ENCODE measurements around the gene ALLC.
"Not testable (repeated sequence)": the region's sequence is repeated elsewhere in the genome, so short reads cannot be mapped to it uniquely, and the experiment has no call there.

The ALLC gene

DNA sequence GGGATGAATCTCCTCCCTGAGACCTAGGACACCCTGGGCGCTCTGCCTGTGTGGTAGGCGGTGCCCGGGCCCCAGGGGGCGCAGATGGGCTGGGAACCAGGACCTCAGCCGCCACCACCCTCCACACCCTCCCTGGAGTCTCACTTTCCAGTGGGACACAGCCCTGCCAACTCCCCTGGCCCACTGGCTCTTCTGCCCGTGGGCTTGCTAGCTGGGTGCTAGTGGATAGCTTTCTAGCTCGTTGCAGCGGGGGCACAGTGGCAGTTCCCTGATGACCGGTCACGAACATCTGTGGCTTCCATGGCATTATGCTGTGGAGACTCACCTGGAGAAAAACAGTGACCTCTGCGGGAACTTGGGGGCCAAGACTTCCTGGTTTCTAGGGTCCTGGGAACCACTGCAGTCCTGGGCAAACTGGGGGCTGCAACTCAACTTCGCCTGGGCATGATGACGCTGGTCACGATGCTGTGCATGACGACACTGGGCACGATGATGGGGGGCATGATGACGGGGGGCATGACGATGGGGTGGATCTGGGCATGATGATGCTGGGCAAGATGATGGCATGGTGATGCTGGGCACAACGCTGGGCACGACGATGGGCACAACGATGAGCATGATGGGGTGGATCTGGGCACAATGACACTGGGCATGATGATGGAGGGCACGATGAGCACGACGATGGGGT lies 31.0 kb upstream of the ALLC start:
- DNase-seq: no peak

- DNase-seq: no peak
Measured at GRCh38 chr2:3627500-3628100, 30.4 kb upstream of the ALLC start.

DNA sequence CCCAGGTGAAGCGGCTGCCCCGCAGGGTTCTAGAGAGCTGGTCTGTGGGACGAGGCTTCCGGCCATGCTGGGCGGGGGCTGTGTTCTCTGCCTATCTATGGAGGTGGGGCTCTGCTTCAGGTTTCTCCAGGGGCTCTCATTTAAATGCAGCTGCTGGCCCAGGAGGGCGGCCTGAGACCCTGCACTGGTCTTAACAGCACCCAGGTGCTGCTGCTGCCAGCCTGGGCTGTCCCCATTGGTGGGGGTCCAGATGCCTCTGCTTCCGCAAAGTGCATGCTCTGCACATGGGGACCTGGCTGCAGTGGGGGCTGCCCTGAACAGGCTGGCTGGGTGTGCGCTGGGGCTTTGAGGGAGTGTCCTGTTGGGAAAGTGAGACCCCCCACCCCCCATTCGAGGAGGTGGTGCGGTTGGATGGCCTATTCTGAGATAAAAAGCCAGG lies 29.7 kb upstream of the ALLC start:
- no peak for DNase-seq

DNA sequence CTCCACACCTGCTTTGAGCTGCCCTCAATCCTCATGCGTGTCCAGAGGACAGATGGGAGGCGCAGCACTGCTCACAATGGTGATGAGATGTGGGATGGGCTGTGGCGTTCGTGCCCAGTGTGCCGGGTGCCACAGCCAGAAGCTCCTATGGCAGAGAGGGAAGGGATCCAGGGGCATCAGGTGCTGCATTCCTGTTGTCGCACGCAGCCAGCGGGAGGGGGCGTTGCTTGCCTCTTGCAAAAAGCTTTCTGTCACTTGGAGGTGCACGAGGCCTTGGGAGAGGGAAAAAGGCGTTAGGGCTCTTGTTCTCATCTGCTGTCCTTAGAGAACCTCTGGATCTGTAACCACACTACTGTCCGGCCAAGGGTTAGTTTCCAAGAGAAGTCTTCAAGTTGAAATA lies 29.2 kb upstream of the ALLC start:
- DNase-seq: no peak

- peak; percentile 13 for DNase-seq
Measured at GRCh38 chr2:3630631-3631030, 27.4 kb upstream of the ALLC start.

DNA sequence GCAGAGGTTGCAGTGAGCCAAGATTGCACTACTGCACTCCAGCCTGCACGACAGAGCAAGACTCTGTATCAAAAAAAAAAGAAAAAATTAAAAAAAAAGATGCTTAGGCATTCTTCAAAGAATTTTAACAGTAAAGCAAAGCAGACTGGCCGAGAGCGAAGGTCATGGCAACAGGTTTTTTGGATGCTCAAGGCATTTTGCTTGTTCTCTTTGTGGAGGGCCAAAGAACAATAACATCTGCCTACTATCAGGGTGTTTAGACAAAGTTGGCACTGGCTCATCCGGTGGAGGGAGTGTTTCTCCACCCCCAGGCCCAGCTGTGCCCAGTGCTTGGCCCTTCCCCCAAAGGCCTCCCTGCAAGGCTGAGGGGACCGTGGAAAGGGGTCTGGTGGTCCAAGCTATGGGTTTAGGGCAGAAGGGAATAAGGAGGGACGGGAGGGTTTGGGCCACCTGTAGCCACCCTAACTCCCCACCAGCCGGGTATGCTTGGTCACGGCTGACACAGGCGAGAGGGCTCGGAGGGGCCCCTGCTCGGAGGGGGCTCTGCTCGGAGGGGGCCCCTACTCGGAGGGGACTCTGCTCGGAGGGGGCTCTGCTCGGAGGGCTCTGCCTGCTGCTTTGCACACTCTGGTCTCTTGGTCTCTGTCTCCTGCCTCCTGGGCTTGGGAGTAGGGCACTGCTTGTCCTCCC lies 26.7 kb upstream of the ALLC start:
- peak; percentile 3 for DNase-seq

DNA sequence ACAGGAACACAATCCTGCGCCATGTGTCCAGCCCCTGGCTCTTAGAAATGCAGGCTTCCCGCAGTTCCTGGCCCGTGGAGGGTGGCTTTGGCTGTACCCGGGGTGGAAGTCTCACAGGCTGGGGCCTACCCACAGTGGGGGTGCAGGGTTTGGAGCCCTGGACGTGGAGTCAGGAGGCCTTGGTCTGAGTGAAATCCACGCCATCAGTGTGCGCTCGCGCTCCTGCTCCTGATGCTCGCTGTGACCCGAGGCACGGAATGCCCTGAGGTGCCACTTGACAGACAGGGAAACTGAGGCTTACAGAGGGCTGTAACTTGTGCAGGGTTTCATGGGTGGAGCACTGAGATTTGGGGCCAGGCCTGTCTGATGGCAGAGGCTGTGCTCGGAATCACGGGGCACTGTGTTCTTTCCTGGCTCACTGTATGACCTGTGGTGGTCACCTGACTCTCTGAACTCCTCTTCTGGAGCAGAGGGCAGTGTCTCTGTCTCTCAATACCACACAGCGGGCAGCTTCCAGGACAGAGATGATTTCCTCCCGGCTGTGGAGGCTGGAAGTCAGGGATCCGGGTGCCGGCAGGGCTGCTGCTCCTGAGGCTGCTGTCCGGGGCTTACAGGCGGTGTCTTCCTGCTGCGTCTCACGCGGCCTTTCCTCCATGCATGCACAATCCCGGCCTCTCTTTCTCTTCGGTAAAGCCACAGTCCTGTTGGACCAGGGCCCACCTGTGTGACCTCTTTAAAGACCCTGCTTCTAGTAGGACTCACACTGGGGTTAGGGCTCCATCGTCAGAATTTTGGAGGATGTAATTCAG lies 25.9 kb upstream of the ALLC start:
- DNase-seq: no peak

GRCh38 chr2:3633089-3633981 lies 24.7 kb upstream of the ALLC start:
- DNase-seq: no peak

GRCh38 chr2:3633982-3634595 lies 23.9 kb upstream of the ALLC start:
- no peak for DNase-seq

GRCh38 chr2:3634596-3635121 lies 23.3 kb upstream of the ALLC start:
- no peak for DNase-seq

DNA sequence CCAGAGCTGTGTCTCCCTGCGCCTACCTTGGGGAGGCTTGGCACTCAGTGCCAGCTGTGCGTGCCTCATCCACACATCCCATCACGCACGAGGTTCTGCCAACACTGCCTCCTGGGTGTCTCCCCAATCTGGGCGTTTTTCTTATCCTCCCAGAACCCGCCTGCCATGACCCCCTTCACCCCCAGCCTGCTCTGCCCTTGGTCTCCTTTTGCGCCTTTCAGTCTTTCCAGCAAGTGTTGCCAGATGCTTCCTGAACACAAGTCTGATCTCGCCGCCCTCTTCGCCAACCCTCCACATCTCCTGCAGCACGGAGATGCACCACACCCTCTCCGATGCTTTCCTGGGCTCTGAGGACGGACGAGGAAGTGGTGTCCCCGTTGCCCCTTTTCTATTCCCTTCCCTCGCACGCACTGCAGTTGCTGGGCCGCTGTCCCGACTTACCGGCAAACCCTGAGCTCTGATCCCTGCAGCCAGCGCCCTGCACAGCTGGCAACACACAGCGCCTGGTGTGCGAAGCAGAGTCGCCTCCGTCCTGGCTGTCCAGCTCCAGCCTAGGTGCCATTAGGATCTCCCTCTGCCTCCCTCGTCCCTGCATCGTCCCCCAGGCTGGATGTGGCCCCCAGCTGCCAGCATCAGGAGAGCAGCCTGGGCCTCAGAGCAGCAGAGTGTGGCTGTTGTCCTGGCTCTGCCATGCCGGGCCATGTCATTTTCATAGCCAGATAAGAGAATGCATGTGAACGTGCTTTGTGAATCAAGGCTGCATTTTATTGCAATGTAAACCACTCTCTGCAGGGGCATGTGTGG lies 22.6 kb upstream of the ALLC start:
- no peak for DNase-seq

DNA sequence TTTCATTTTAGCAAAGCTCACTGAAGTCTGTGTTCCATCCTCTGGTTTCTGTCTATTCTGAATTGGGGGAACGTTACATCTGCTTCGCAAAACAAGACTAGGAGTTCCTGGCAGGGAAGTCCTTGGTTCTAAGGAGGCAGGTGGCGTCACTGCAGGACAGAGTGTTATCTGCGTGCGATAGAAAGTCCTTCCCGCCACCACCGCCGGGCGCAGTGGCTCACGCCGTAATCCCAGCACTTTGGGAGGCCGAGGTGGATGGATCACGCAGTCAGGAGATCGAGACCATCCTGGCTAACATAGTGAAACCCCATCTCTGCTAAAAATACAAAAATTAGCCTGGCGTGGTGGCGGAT lies 22.0 kb upstream of the ALLC start:
- not testable (repeated sequence) for DNase-seq

DNA sequence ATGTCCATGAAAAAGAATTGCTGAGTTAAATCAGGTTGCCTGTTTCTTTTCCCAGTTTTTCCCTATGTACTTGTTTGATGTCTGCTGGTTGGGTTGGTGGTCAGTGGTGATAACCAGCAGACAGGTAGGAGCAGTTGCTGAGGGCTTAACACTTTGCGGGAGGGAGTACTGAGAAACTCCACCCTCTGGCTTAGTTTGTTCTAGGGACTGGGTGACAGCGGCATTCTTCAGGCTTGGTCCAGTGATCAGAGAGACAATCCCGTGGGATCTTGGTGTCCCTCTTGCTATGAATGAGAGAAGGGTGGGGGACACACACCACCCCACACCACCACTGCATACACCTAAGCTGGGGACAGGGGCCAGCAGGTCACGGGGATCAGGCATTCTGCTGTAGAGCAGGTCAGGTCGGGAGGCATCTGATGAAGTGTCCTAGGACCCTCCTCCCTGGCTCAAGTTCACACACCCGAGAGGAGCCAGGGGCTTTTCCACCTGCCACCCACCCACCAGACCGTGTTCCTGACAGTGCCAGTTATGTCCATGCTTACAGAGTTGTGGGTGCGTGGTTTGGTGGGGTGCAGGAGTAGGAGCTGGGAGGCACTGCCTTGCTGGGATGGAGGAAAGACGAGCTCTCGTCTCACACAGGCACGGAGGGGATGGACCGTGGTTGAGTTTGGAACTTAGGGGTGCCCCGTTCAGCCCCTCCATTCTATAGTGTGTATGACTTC lies 21.3 kb upstream of the ALLC start:
- no peak for DNase-seq

DNA sequence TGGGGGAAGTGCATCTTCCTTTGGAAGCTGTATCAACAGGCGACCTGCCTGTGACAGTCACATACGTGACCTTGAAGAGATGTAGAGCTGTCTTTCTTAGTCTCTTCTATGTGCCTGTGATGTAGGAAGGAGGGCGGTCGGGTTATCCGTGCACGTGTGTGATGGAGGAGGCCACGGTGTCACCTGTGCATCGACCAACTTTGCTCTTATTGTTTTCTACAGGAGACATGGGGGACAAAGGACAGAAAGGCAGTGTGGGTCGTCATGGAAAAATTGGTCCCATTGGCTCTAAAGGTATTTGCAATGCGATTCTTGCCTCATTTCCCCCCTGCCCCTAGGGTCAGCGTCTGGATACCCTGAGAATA lies 20.7 kb upstream of the ALLC start:
- DNase-seq: no peak

DNA sequence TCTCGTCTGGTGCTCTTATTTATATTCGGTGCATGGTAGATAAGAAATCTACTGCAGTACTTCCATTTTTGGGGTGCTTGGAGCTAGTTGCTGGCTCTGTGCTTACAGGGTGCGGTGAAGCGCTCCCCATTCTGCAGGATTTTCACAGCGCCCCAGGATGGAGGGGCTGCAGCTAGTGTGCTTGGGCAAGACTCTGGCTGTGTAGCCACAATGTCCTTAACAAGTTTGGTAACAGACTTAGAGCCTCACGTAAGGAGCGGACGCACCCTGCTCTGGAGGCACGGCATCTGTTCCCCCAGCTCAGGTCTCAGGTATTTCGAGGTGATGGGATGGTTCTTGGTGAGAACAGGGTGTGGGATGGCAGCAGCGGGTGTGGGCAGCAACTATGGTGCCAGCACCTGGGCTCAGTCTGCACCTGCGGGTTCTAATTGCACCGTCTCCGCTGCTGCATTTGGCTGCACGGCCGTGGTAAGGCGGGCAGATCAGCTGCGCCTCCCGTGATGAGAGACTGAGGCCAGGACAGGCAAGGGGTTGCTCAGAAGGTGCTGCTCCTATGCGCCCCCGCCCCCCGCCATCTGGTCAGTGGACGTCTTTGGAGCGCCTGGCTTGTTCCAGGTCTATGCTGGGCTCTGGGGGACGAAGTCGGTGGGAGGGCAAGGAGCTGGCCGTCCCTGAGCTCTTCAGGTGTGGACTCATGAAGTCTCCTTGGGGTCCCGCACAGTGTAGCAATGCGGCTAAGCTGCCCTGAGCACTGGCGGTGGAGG lies 20.1 kb upstream of the ALLC start:
- no peak for DNase-seq

- DNase-seq: no peak
Measured at GRCh38 chr2:3638456-3638810, 19.6 kb upstream of the ALLC start.

- no peak for DNase-seq
Measured at GRCh38 chr2:3639015-3639630, 18.9 kb upstream of the ALLC start.

DNA sequence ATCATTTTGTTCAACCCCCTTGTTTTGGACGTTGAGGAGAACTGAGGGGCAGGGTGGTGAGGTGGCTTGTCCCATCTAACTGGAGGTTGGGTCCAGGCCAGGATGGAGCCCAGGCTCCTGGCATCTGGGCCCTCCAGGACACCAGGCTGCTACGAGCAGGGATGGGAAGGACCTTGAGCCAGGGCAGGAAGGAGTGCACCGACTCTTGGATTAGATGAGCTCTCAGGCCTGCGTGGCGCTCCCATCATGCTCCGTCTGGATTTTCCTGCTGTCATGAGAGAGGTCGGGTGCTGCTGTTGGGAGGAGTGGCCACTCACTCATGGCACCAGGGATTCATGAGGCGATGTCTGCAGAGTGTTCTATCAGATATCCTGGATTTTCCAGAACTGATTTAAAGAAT lies 18.3 kb upstream of the ALLC start:
- no peak for DNase-seq

DNA sequence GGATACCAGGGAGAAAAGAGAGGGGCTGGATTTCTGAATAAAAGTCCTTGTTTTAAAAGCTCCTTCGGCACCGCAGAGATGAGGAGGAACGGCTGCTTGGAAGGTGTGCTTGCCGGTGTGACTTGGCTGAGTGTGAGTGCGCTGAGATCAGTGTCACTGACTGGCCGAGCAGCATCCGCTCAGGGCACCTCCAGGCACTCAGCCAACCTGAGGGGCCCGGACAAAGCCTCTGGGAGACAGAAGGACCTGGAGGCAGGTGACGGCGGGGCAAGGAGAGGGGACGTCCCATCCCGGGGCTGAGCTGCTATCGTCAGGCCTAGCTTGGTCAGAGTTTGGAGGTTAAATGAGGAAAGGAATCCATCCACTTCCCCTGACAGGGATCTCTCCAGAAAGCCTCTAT lies 16.8 kb upstream of the ALLC start:
- DNase-seq: no peak
